Measurements from ENCODE around the gene METRNL.

The METRNL gene

DNA sequence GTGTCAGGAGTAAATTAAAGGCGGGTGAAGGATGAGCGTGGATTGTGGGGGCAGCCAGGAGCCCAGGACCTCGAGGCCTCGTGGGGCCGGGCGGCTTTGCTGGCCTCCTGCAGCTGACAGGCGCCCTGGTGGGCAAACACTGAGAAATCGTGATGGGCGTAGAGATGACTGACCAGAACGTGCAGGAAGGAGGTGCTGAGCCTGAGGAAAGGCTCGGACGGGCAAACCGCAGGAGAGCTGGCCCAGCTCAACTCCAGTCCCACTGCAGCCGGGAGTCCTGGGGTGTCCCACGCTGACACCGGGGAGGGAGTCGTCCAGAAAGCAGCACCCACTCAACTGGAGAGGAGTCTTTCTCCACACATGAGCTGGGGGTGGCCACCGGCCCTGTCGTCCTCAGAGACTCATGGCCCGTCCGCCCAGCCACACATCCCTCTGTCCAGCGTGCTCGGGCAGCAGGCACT, 36.9 kb downstream of the METRNL start:
- H3K36me3 ChIP-seq (ENCODE audit: insufficient read depth, low read length), result no peaks in the 10 kb centered on the region
- H3K4me1 ChIP-seq (ENCODE audit: insufficient read depth, low read length), result 0 out of 2 replicates have a peak, but pooled peaks cover 4% of the 10 kb centered on the region
- H3K4me2 ChIP-seq (ENCODE audit: insufficient read depth, low read length), result no peak overlapping the region
- no peak for TF ChIP-seq EZH2 (IDR thresholded peaks at IDR 0.05; ENCODE audit: borderline replicate concordance, low read depth, low read length, severe bottlenecking)
- TF ChIP-seq, protein P1, sequence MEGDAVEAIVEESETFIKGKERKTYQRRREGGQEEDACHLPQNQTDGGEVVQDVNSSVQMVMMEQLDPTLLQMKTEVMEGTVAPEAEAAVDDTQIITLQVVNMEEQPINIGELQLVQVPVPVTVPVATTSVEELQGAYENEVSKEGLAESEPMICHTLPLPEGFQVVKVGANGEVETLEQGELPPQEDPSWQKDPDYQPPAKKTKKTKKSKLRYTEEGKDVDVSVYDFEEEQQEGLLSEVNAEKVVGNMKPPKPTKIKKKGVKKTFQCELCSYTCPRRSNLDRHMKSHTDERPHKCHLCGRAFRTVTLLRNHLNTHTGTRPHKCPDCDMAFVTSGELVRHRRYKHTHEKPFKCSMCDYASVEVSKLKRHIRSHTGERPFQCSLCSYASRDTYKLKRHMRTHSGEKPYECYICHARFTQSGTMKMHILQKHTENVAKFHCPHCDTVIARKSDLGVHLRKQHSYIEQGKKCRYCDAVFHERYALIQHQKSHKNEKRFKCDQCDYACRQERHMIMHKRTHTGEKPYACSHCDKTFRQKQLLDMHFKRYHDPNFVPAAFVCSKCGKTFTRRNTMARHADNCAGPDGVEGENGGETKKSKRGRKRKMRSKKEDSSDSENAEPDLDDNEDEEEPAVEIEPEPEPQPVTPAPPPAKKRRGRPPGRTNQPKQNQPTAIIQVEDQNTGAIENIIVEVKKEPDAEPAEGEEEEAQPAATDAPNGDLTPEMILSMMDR (IDR thresholded peaks at IDR 0.05; ENCODE audit: borderline replicate concordance, extremely low read depth, low read length, poor library complexity, severe bottlenecking), result no peak
- DNase-seq, result no peak
- H3K79me2 ChIP-seq (ENCODE audit: insufficient read depth, low read length), result no peaks in the 10 kb centered on the region
- no peak overlapping the region for H3K9ac ChIP-seq (ENCODE audit: low read depth, low read length)
- no peak for ATAC-seq (ENCODE audit: insufficient read depth, low read depth)
- H3K9me3 ChIP-seq (ENCODE audit: insufficient read depth, low read length, severe bottlenecking), result no peaks in the 10 kb centered on the region
- H3K4me3 ChIP-seq (ENCODE audit: low read depth in 1 of 2, low read length in 2 of 2), result no peak overlapping the region
- no peaks in the 10 kb centered on the region for H4K20me1 ChIP-seq (ENCODE audit: insufficient read depth, low read length)
- H3K27ac ChIP-seq (ENCODE audit: low read length), result no peak overlapping the region
- no peak overlapping the region for H2AFZ ChIP-seq (ENCODE audit: low read depth, low read length)
- peaks cover 4% of the 10 kb centered on the region for H3K27me3 ChIP-seq (ENCODE audit: insufficient read depth, low read length, poor library complexity)

DNA sequence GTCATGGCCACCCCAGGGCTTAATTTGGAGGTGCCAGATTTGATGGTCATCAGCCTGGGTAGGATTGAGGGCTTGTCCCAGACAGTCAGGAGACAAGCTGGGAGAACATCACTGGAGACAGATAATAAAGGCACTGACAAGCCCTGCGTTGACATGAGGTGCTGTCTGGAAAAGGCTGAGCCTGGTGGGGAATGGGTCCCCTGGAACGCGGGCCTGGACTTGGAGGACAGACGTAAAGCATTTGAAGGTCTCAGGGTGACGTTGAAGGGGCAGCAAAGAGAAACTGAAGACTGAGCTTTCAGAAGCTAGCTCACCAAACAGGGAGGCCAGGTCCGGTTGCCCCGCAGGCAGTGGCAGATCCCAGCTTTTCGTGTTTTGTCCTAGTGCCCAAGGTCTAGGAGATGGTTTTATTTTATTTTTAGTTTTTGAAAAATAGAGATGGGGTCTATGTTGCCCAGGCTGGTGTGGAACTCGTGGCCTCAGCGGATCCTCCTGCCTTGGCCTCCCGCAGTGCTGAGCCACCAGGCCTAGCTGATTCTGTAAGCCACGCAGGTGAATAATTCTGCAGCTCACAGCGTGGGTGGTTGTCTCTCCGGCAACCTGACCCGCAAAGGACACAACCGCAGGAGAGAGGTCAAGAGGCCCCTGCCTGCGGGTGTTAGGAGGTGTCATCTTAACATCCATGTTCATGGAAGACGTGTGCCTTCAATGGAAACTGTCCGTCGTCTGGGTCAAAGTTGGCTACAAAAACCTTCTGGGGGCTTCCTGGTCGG, 37.6 kb downstream of the METRNL start:
- Histone ChIP-seq H3K36me3 (ENCODE audit: insufficient read depth, low read length) (no peaks in the 10 kb centered on the region), H3K4me1 (ENCODE audit: insufficient read depth, low read length) (0 out of 2 replicates have a peak, but pooled peaks cover 4% of the 10 kb centered on the region), H3K4me2 (ENCODE audit: insufficient read depth, low read length) (no peak overlapping the region), H3K9ac (ENCODE audit: low read depth, low read length) (no peak overlapping the region), H4K20me1 (ENCODE audit: insufficient read depth, low read length) (no peaks in the 10 kb centered on the region), H3K4me3 (ENCODE audit: low read depth in 1 of 2, low read length in 2 of 2) (no peak overlapping the region), H3K79me2 (ENCODE audit: insufficient read depth, low read length) (no peaks in the 10 kb centered on the region), H2AFZ (ENCODE audit: low read depth, low read length) (no peak overlapping the region), H3K27ac (ENCODE audit: low read length) (no peak overlapping the region), H3K27me3 (ENCODE audit: insufficient read depth, low read length, poor library complexity) (peaks cover 4% of the 10 kb centered on the region), H3K9me3 (ENCODE audit: insufficient read depth, low read length, severe bottlenecking) (no peaks in the 10 kb centered on the region)
- DNase-seq (no peak), ATAC-seq (ENCODE audit: insufficient read depth, low read depth) (no peak)
- TF ChIP-seq EZH2 (IDR thresholded peaks at IDR 0.05; ENCODE audit: borderline replicate concordance, low read depth, low read length, severe bottlenecking), result no peak
- TF ChIP-seq, protein P1 (IDR thresholded peaks at IDR 0.05; ENCODE audit: borderline replicate concordance, extremely low read depth, low read length, poor library complexity, severe bottlenecking), result no peak

DNA sequence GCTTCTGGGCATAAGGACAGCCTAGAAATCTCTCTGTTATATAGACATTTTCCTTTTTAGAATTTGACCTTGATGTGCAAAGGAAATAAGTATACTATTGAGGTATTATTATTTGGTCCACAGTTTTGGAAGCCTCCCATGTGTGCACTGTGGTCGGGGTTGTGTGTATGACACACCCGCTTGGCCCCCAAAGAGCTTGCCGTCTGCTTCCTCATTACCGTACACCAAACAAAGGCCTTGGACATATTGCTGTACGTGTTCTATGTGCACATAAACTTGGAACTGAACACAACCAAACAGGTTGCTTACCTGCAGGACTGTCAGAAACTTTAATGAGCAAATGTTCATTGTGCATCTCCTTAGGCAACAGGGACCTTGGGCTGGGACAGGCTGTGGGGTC, 38.2 kb downstream of the METRNL start:
- Histone ChIP-seq H3K79me2 (ENCODE audit: insufficient read depth, low read length) (no peaks in the 10 kb centered on the region), H2AFZ (ENCODE audit: low read depth, low read length) (no peak overlapping the region), H3K27ac (ENCODE audit: low read length) (no peak overlapping the region), H3K36me3 (ENCODE audit: insufficient read depth, low read length) (no peaks in the 10 kb centered on the region), H3K4me1 (ENCODE audit: insufficient read depth, low read length) (0 out of 2 replicates have a peak, but pooled peaks cover 4% of the 10 kb centered on the region), H3K9ac (ENCODE audit: low read depth, low read length) (no peak overlapping the region), H4K20me1 (ENCODE audit: insufficient read depth, low read length) (no peaks in the 10 kb centered on the region), H3K27me3 (ENCODE audit: insufficient read depth, low read length, poor library complexity) (peaks cover 4% of the 10 kb centered on the region), H3K4me3 (ENCODE audit: low read depth in 1 of 2, low read length in 2 of 2) (no peak overlapping the region), H3K4me2 (ENCODE audit: insufficient read depth, low read length) (no peak overlapping the region), H3K9me3 (ENCODE audit: insufficient read depth, low read length, severe bottlenecking) (no peaks in the 10 kb centered on the region)
- TF ChIP-seq, protein P1 (IDR thresholded peaks at IDR 0.05; ENCODE audit: borderline replicate concordance, extremely low read depth, low read length, poor library complexity, severe bottlenecking), result no peak
- TF ChIP-seq EZH2 (IDR thresholded peaks at IDR 0.05; ENCODE audit: borderline replicate concordance, low read depth, low read length, severe bottlenecking), result no peak
- no peak for DNase-seq
- ATAC-seq (ENCODE audit: insufficient read depth, low read depth), result no peak

Data from DND-41 (cell line).